Right cardiac atrium (tissue), 5 donors: Measurements from ENCODE around the gene ZCCHC2. TPM values are rescaled to one million over a fixed set of nuclear protein-coding genes. Genes with fewer than 3 reads are reported as not detected.

Experiments
- polyA plus RNA-seq: library from polyadenylated mRNA; stranded (reverse); fragments of 200-250 nt; gene quantifications from one replicate; pipeline ENCODE4 v1.2.3, GENCODE V29; 2013
- total RNA-seq, 4 donors: library from RNA; stranded (reverse); fragmentation: NEBNext Ultra II Directional; extraction: Animal tissue kit (Norgen Biotek cat#: 25700); gene quantifications; one replicate each; pipeline ENCODE4 v1.2.1, GENCODE V29; 2021
- donor health status: healthy with polysubstance abuse.
- donor health status: DM: no; HTN: yes; CAD: no.
- donor health status: DM: no; HTN: no; CAD: no.
- donor health status: DM: no; HTN: yes; CAD: no; lungs with severe emphysema.
- donor health status: DM: yes; HTN: yes; CAD: no.

ZCCHC2 gene
- total and polyA plus RNA-seq, 5 donors: 5.4 to 21.7 (median 16.2) TPM

Other genes with a start within 250 kb of the ZCCHC2 start
- 1 to 10 TPM; 1.7 to 4.7 (median 3.4) TPM for gene TNFRSF11A, start 197.7 kb upstream of the ZCCHC2 start, total RNA-seq
- gene TNFRSF11A, start 197.7 kb upstream of the ZCCHC2 start, polyA plus RNA-seq: 0.43 TPM
- 1 to 10 TPM; 4.1 to 6.4 (median 5.3) TPM for gene PHLPP1, start 192.5 kb downstream of the ZCCHC2 start, total RNA-seq
- gene PHLPP1, start 192.5 kb downstream of the ZCCHC2 start, polyA plus RNA-seq: 1.7 TPM